ENCODE results near the gene GFPT2. TPM values are rescaled to one million over a fixed set of nuclear protein-coding genes. Genes with fewer than 3 reads are reported as not detected.

Gene GFPT2
- total RNA-seq, 1 donor from 2014 or later, result 8.4 TPM

GRCh38 chr5:180281706-180282105 lies 71.4 kb downstream of the GFPT2 start:
- Histone ChIP-seq H3K4me1 (peaks cover 11% of the 10 kb centered on the region), H3K27me3 (ENCODE audit: low read depth) (no peaks in the 10 kb centered on the region), H3K4me3 (no peak overlapping the region), H3K9me3 (replicated peaks) (no peaks in the 10 kb centered on the region), H3K36me3 (peaks cover 47% of the 10 kb centered on the region), H3K27ac (replicated peaks) (no peak overlapping the region)
- no peak for TF ChIP-seq CTCF (IDR thresholded peaks at IDR 0.05; ENCODE audit: borderline replicate concordance)
- DNase-seq, result no peak
- intact Hi-C loops (cut with micrococcal nuclease), result no loop called here

DNA sequence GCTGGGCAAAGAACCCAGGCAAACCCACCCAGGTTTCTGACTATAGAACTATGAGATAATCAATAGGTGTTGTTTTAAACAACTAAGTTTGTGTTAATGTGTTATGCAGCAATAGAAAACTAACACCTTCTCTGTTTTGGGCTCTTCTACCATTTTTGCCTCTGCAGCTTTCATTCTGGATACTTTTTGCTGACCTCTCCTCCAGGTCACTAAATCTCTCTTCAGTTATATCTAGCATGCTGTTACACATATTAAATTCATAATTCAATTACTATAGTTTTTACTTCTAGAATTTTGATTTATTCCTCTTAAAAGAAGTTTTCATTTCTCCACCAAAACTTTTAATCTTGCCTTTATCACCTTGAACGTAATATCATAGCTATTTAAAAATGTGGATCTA lies 78.4 kb downstream of the GFPT2 start:
- TF ChIP-seq CTCF (IDR thresholded peaks at IDR 0.05; ENCODE audit: borderline replicate concordance), result no peak
- intact Hi-C loops (cut with micrococcal nuclease), result no loop called here
- H3K4me1 ChIP-seq, result no peaks in the 10 kb centered on the region
- H3K27ac ChIP-seq (replicated peaks), result no peak overlapping the region
- no peak for DNase-seq
- no peak overlapping the region for H3K4me3 ChIP-seq
- peaks cover 51% of the 10 kb centered on the region for H3K9me3 ChIP-seq (replicated peaks)
- H3K27me3 ChIP-seq (ENCODE audit: low read depth), result no peaks in the 10 kb centered on the region
- H3K36me3 ChIP-seq, result peaks cover 98% of the 10 kb centered on the region

GRCh38 chr5:180271221-180271620 lies 81.9 kb downstream of the GFPT2 start:
- no peaks in the 10 kb centered on the region for H3K27me3 ChIP-seq (ENCODE audit: low read depth)
- peaks cover 86% of the 10 kb centered on the region for H3K9me3 ChIP-seq (replicated peaks)
- H3K4me1 ChIP-seq, result no peaks in the 10 kb centered on the region
- H3K36me3 ChIP-seq, result peaks cover 98% of the 10 kb centered on the region
- intact Hi-C loops (cut with micrococcal nuclease), result no loop called here
- TF ChIP-seq CTCF (IDR thresholded peaks at IDR 0.05; ENCODE audit: borderline replicate concordance), result no peak
- DNase-seq, result no peak
- no peak overlapping the region for H3K4me3 ChIP-seq
- no peak overlapping the region for H3K27ac ChIP-seq (replicated peaks)

DNA sequence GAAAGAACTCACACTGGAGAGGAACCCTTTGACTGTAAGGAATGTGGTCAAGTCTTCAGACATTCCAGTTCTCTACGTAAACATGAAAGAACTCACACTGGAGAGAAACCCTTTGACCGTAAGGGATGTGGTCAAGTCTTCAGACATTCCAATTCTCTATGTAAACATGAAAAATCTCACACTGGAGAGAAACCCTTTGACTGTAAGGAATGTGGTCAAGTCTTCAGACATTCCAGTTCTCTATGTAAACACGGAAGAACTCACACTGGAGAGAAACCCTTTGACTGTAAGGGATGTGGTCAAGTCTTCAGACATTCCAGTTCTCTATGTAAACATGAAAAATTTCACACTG lies 93.9 kb downstream of the GFPT2 start:
- no peak for DNase-seq
- Histone ChIP-seq H3K36me3 (peaks cover 100% of the 10 kb centered on the region), H3K4me1 (no peaks in the 10 kb centered on the region), H3K27ac (replicated peaks) (no peak overlapping the region), H3K27me3 (ENCODE audit: low read depth) (no peaks in the 10 kb centered on the region), H3K4me3 (no peak overlapping the region), H3K9me3 (replicated peaks) (peaks cover 100% of the 10 kb centered on the region)
- intact Hi-C loops (cut with micrococcal nuclease), result no loop called here
- TF ChIP-seq CTCF (IDR thresholded peaks at IDR 0.05; ENCODE audit: borderline replicate concordance), result no peak

- peaks cover 100% of the 10 kb centered on the region for H3K9me3 ChIP-seq (replicated peaks)
Measured at GRCh38 chr5:180253036-180253824, 99.9 kb downstream of the GFPT2 start.

More at GRCh38 chr5:180253036-180253824, 99.9 kb downstream of the GFPT2 start:
- intact Hi-C loops (cut with micrococcal nuclease), result no loop called here
- peaks cover 100% of the 10 kb centered on the region for H3K36me3 ChIP-seq
- H3K27me3 ChIP-seq (ENCODE audit: low read depth), result no peaks in the 10 kb centered on the region
- no peak overlapping the region for H3K4me3 ChIP-seq
- no peaks in the 10 kb centered on the region for H3K4me1 ChIP-seq
- H3K27ac ChIP-seq (replicated peaks), result no peak overlapping the region
- no peak for DNase-seq
- TF ChIP-seq CTCF (IDR thresholded peaks at IDR 0.05; ENCODE audit: borderline replicate concordance), result no peak
